Measurements from ENCODE around the gene THSD7B.
"Not testable (repeated sequence)": the region's sequence is repeated elsewhere in the genome, so short reads cannot be mapped to it uniquely, and the experiment has no call there.

The THSD7B gene

GRCh38 chr2:137237055-137237454 is 471.7 kb downstream of the THSD7B start:
- in situ Hi-C loops (cut with MboI; ENCODE audit: low sequenced_read_pairs): no loop called here

- in situ Hi-C loops (cut with MboI; ENCODE audit: low sequenced_read_pairs): no loop called here
Observed at GRCh38 chr2:137238065-137238464, 472.7 kb downstream of the THSD7B start.

- in situ Hi-C loops (cut with MboI; ENCODE audit: low sequenced_read_pairs): no loop called here
Observed at GRCh38 chr2:137249463-137250130, 484.3 kb downstream of the THSD7B start.

- in situ Hi-C loops (cut with MboI; ENCODE audit: low sequenced_read_pairs): no loop called here
Observed at GRCh38 chr2:137250401-137250800, 485.1 kb downstream of the THSD7B start.

- in situ Hi-C loops (cut with MboI; ENCODE audit: low sequenced_read_pairs): no loop called here
Observed at GRCh38 chr2:137251045-137251444, 485.7 kb downstream of the THSD7B start.

GRCh38 chr2:137252934-137253333 is 487.6 kb downstream of the THSD7B start:
- in situ Hi-C loops (cut with MboI; ENCODE audit: low sequenced_read_pairs): no loop called here

- in situ Hi-C loops (cut with MboI; ENCODE audit: low sequenced_read_pairs): no loop called here
Observed at GRCh38 chr2:137254052-137254451, 488.7 kb downstream of the THSD7B start.

GRCh38 chr2:137255345-137255744 is 490.0 kb downstream of the THSD7B start:
- in situ Hi-C loops (cut with MboI; ENCODE audit: low sequenced_read_pairs): no loop called here

GRCh38 chr2:137255990-137256389 is 490.6 kb downstream of the THSD7B start:
- in situ Hi-C loops (cut with MboI; ENCODE audit: low sequenced_read_pairs): no loop called here

GRCh38 chr2:137261881-137262585 is 496.7 kb downstream of the THSD7B start:
- in situ Hi-C loops (cut with MboI; ENCODE audit: low sequenced_read_pairs): no loop called here

GRCh38 chr2:137262594-137262993 is 497.2 kb downstream of the THSD7B start:
- in situ Hi-C loops (cut with MboI; ENCODE audit: low sequenced_read_pairs): no loop called here

GRCh38 chr2:137287913-137288639 is 522.7 kb downstream of the THSD7B start:
- in situ Hi-C loops (cut with MboI; ENCODE audit: low sequenced_read_pairs): no loop called here

GRCh38 chr2:137291836-137292570 is 526.7 kb downstream of the THSD7B start:
- in situ Hi-C loops (cut with MboI; ENCODE audit: low sequenced_read_pairs): no loop called here

GRCh38 chr2:137298377-137298776 is 533.0 kb downstream of the THSD7B start:
- in situ Hi-C loops (cut with MboI; ENCODE audit: low sequenced_read_pairs): no loop called here

- in situ Hi-C loops (cut with MboI; ENCODE audit: low sequenced_read_pairs): no loop called here
Observed at GRCh38 chr2:137300987-137301386, 535.6 kb downstream of the THSD7B start.

- in situ Hi-C loops (cut with MboI; ENCODE audit: low sequenced_read_pairs): no loop called here
Observed at GRCh38 chr2:137302957-137303356, 537.6 kb downstream of the THSD7B start.

GRCh38 chr2:137316075-137316474 is 550.7 kb downstream of the THSD7B start:
- in situ Hi-C loops (cut with MboI; ENCODE audit: low sequenced_read_pairs): no loop called here

- in situ Hi-C loops (cut with MboI; ENCODE audit: low sequenced_read_pairs): no loop called here
Observed at GRCh38 chr2:137321566-137321965, 556.2 kb downstream of the THSD7B start.

GRCh38 chr2:137331562-137331961 is 566.2 kb downstream of the THSD7B start:
- in situ Hi-C loops (cut with MboI; ENCODE audit: low sequenced_read_pairs): not testable (repeated sequence)

GRCh38 chr2:137333386-137334165 is 568.2 kb downstream of the THSD7B start:
- in situ Hi-C loops (cut with MboI; ENCODE audit: low sequenced_read_pairs): no loop called here

Data from HL-60/S4 (cell line).